Measurements from ENCODE around the gene RNF223. TPM values are rescaled to one million over a fixed set of nuclear protein-coding genes. Genes with fewer than 3 reads are reported as not detected.
"Not testable (repeated sequence)": the region's sequence is repeated elsewhere in the genome, so short reads cannot be mapped to it uniquely, and the experiment has no call there.

RNF223 gene
- total and polyA plus RNA-seq, 2 of the 8 experiments (the other 6 are each of a cell fraction or from before 2014, with no cell fraction given): not detected

DNA sequence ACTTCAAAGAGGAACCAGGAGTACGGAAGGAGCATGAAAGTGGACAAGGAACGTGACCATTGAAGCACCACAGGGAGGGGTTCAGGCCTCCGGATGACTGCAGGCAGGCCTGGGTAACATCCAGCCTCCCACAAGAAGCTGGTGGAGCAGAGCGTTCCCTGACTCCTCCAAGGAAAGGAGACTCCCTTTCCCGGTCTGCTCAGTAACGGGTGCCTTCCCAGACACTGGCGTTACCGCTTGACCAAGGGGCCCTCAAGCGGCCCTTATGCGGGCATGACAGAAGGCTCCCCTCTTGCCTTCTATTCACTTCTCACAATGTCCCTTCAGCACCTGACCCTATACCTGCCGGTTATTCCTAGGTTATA, 8.2 kb downstream of the RNF223 start:
- peaks cover 0 to 15% (median 7%) of the 10 kb centered on the region in 4 experiments; a peak in 5 of 7 replicates for H3K4me1 ChIP-seq (replicated peaks in 1 of 4; ENCODE audit: control insufficient read depth in 3 of 4, insufficient read depth in 4 of 4, low read length in 3 of 4)
- 87% methylated on average over 11 of the region's 11 CpGs; no CpG with 5 or more reads in 1 of the 2 experiments for WGBS, 2 experiments (ENCODE audit: extremely low coverage in 1 of 2, insufficient coverage in 1 of 2, insufficient read length in 1 of 2, insufficient replicate concordance in 2 of 2, low coverage in 1 of 2, low lambda C conversion rate in 2 of 2, missing lambda C conversion rate in 1 of 2)
- peaks cover 4 to 32% (median 25%) of the 10 kb centered on the region in 4 experiments for H3K27me3 ChIP-seq (replicated peaks in 1 of 4; ENCODE audit: control insufficient read depth in 3 of 4, extremely low read depth in 1 of 4, insufficient read depth in 3 of 4, low read length in 3 of 4)

More for the DNA sequence above, 8.2 kb downstream of the RNF223 start:
- H2BK20ac ChIP-seq (ENCODE audit: low read length); H3K9ac ChIP-seq (replicated peaks in 1 of 4; ENCODE audit: extremely low read depth in 1 of 4, low read depth in 3 of 4, low read length in 3 of 4); H2BK12ac ChIP-seq (ENCODE audit: low read depth, low read length); H3K23ac ChIP-seq (ENCODE audit: insufficient read length); H3K4ac ChIP-seq (replicated peaks; ENCODE audit: insufficient read length, low read depth, low read length); H3K18ac ChIP-seq (ENCODE audit: extremely low read depth, low read length); H4K8ac ChIP-seq (ENCODE audit: extremely low read depth, insufficient read depth, low read length); H2BK120ac ChIP-seq (replicated peaks; ENCODE audit: low read depth, low read length); H3K36me3 ChIP-seq (ENCODE audit: control insufficient read depth in 2 of 4, insufficient read depth in 4 of 4, low read length in 3 of 4); H3K4me3 ChIP-seq (ENCODE audit: extremely low read depth in 1 of 4, insufficient read depth in 2 of 4, low read depth in 3 of 4, low read length in 4 of 4); DNase-seq (ENCODE audit: low read depth in 1 of 2, low spot score in 2 of 2); H2BK15ac ChIP-seq (ENCODE audit: low read length); H3K27ac ChIP-seq (ENCODE audit: low read depth, low read length); H2BK5ac ChIP-seq (ENCODE audit: low read depth, low read length); H3K14ac ChIP-seq (ENCODE audit: insufficient read length); H3K79me1 ChIP-seq (ENCODE audit: low read depth, low read length); FAIRE-seq; H3K23me2 ChIP-seq (ENCODE audit: low read depth, low read length); H3K56ac ChIP-seq (replicated peaks; ENCODE audit: insufficient read length, low read depth, low read length); H4K5ac ChIP-seq (ENCODE audit: insufficient read length, low read depth, low read length); H3K9me3 ChIP-seq (ENCODE audit: insufficient read depth in 2 of 2, low read depth in 1 of 2, low read length in 1 of 2); H3K79me2 ChIP-seq (ENCODE audit: control insufficient read depth in 1 of 2, insufficient read depth in 2 of 2, low read length in 2 of 2); H3K4me2 ChIP-seq (ENCODE audit: insufficient read depth in 1 of 2, low read depth in 2 of 2, low read length in 2 of 2); H2AFZ ChIP-seq (ENCODE audit: low read length); H4K91ac ChIP-seq (replicated peaks; ENCODE audit: insufficient read length, low read length); H2AK5ac ChIP-seq (ENCODE audit: low read depth, low read length): not testable (repeated sequence)
- peaks cover 0 to 16% of the 10 kb centered on the region in 2 experiments for H4K20me1 ChIP-seq (replicated peaks in 1 of 2; ENCODE audit: control insufficient read depth in 1 of 2, insufficient read depth in 2 of 2, low read length in 2 of 2)
- CTCF ChIA-PET (ENCODE audit: partially characterized antibody): interaction anchor here (1.2 to 5.8 kb wide), 5 partner anchors 14 to 90 kb away, joined by 3 to 80 read pairs (median 4); partner anchors contain the start of gene PERM1
- POLR2A ChIA-PET (ENCODE audit: partially characterized antibody): interaction anchor here (0.7 to 2.2 kb wide), 5 partner anchors 9 to 34 kb away, joined by 3 to 6 read pairs (median 4); no protein-coding TSS in a partner anchor

Measured in H1 (cell line).